HG02884 (cell line): Measurements from ENCODE around the gene EXO5.
"Not testable (repeated sequence)": the region's sequence is repeated elsewhere in the genome, so short reads cannot be mapped to it uniquely, and the experiment has no call there.

Source experiments
- ATAC-seq: cut with Tn5 transposase; IDR thresholded peaks from one replicate; pipeline ENCODE4 v1.9.1; 2021; ENCODE audit warnings: mild to moderate bottlenecking, moderate library complexity; ENCODE audit not compliant: unreplicated experiment

The EXO5 gene

GRCh38 chr1:40546957-40547356 is 38.4 kb downstream of the EXO5 start:
- ATAC-seq, result no peak

- ATAC-seq, result no peak
Measured at GRCh38 chr1:40553017-40553416, 44.5 kb downstream of the EXO5 start.

GRCh38 chr1:40554807-40555206 is 46.2 kb downstream of the EXO5 start:
- ATAC-seq, result not testable (repeated sequence)

GRCh38 chr1:40556121-40556520 is 47.6 kb downstream of the EXO5 start:
- ATAC-seq, result no peak

- ATAC-seq, result not testable (repeated sequence)
Measured at GRCh38 chr1:40558241-40558640, 49.7 kb downstream of the EXO5 start.

GRCh38 chr1:40562185-40562584 is 53.6 kb downstream of the EXO5 start:
- no peak for ATAC-seq

- no peak for ATAC-seq
Measured at GRCh38 chr1:40563266-40563665, 54.7 kb downstream of the EXO5 start.

- no peak for ATAC-seq
Measured at GRCh38 chr1:40564506-40564905, 55.9 kb downstream of the EXO5 start.

GRCh38 chr1:40564913-40565312 is 56.3 kb downstream of the EXO5 start:
- ATAC-seq, result no peak
